CD8-positive, alpha-beta memory T cell (primary cell): ENCODE results near the gene YBX3. TPM values are rescaled to one million over a fixed set of nuclear protein-coding genes. Genes with fewer than 3 reads are reported as not detected.

Experiments
- polyA plus RNA-seq: library from polyadenylated mRNA; unstranded; fragments of 300-500 nt; fragmentation: Illumina TruSeq; gene quantifications from one replicate; pipeline ENCODE4 v1.2.3, GENCODE V29; 2021
- total RNA-seq, 2 experiments: library from RNA; stranded (reverse); gene quantifications; one replicate each; pipeline ENCODE4 v1.2.3, GENCODE V29; 2021

YBX3 gene
- total and polyA plus RNA-seq, 3 experiments from 2014 or later = 40.5 to 251 (median 222) TPM

Other genes with a start within 250 kb of the YBX3 start
- 1 to 10 TPM; 1.7 to 2.2 TPM for gene EIF2S3B, start 217.4 kb downstream of the YBX3 start, total RNA-seq
- gene EIF2S3B, start 217.4 kb downstream of the YBX3 start, polyA plus RNA-seq = 0.58 TPM
- 100 to 1,000 TPM; 130 to 138 TPM for gene MAGOHB, start 109.7 kb downstream of the YBX3 start, total RNA-seq
- 59.0 TPM for gene MAGOHB, start 109.7 kb downstream of the YBX3 start, polyA plus RNA-seq
- gene STYK1, start 49.3 kb downstream of the YBX3 start, total RNA-seq = 1 to 10 TPM; 2.0 to 2.1 TPM
- gene STYK1, start 49.3 kb downstream of the YBX3 start, polyA plus RNA-seq = 2.1 TPM
- not detected for gene TAS2R7, start 79.3 kb upstream of the YBX3 start, total RNA-seq
- not detected for gene TAS2R7, start 79.3 kb upstream of the YBX3 start, polyA plus RNA-seq
- not detected for gene TAS2R8, start 84.0 kb upstream of the YBX3 start, total RNA-seq
- gene TAS2R8, start 84.0 kb upstream of the YBX3 start, polyA plus RNA-seq = not detected
- not detected for gene TAS2R9, start 86.8 kb upstream of the YBX3 start, total RNA-seq
- gene TAS2R9, start 86.8 kb upstream of the YBX3 start, polyA plus RNA-seq = not detected
- under 1 TPM; 0.22 to 0.28 TPM for gene TAS2R10, start 103.0 kb upstream of the YBX3 start, total RNA-seq
- gene TAS2R10, start 103.0 kb upstream of the YBX3 start, polyA plus RNA-seq = not detected
- under 1 TPM in 1 of 2 experiments, not detected in 1; 0.70 TPM for gene PRR4, start 126.2 kb upstream of the YBX3 start, total RNA-seq
- gene PRR4, start 126.2 kb upstream of the YBX3 start, polyA plus RNA-seq = 0.63 TPM
- gene PRH1, start 160.9 kb upstream of the YBX3 start, total RNA-seq = 1 to 10 TPM; 5.8 to 8.6 TPM
- gene PRH1, start 160.9 kb upstream of the YBX3 start, polyA plus RNA-seq = 7.3 TPM
- under 1 TPM; 0.26 to 0.27 TPM for gene TAS2R13, start 186.2 kb upstream of the YBX3 start, total RNA-seq
- gene TAS2R13, start 186.2 kb upstream of the YBX3 start, polyA plus RNA-seq = not detected
- not detected for gene PRH2, start 205.9 kb upstream of the YBX3 start, total RNA-seq
- gene PRH2, start 205.9 kb upstream of the YBX3 start, polyA plus RNA-seq = not detected
- gene TAS2R14, start 215.9 kb upstream of the YBX3 start, total RNA-seq = under 1 TPM; 0.55 to 0.95 TPM
- gene TAS2R14, start 215.9 kb upstream of the YBX3 start, polyA plus RNA-seq = 1.0 TPM